NB4 (cell line): Measurements from ENCODE around the gene ERCC8.

Experiments used
- POLR2A ChIP-seq: IDR thresholded peaks from 2 replicates; pipeline ENCODE4 v1.6.1; 2011; ENCODE audit warnings: mild to moderate bottlenecking; ENCODE audit not compliant: insufficient read length; ENCODE audit errors: extremely low read depth
- TF ChIP-seq, protein P1 (sequence below): IDR thresholded peaks from one replicate; pipeline ENCODE4 v1.5.1; 2012; ENCODE audit warnings: low read depth, low read length

DNA sequence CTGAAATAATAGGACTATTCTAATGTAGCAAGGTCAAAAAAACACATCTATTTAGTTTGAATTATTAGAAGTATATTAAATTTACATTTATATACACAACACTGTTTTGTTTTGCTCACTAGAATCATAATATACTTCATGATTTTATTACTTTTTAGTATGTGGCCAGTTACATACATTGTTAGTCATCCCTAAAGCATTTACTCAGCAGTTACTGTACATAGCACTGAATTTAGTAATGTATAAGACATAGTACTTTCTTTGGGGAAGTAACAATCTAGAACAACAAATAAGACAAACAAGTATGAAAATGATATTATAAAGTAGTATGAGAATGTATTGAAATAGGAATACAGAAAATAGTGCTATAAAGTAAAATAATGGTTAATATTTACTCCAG lies 28.2 kb downstream of the ERCC8 start:
- TF ChIP-seq POLR2A, result no peak
- TF ChIP-seq, protein P1, sequence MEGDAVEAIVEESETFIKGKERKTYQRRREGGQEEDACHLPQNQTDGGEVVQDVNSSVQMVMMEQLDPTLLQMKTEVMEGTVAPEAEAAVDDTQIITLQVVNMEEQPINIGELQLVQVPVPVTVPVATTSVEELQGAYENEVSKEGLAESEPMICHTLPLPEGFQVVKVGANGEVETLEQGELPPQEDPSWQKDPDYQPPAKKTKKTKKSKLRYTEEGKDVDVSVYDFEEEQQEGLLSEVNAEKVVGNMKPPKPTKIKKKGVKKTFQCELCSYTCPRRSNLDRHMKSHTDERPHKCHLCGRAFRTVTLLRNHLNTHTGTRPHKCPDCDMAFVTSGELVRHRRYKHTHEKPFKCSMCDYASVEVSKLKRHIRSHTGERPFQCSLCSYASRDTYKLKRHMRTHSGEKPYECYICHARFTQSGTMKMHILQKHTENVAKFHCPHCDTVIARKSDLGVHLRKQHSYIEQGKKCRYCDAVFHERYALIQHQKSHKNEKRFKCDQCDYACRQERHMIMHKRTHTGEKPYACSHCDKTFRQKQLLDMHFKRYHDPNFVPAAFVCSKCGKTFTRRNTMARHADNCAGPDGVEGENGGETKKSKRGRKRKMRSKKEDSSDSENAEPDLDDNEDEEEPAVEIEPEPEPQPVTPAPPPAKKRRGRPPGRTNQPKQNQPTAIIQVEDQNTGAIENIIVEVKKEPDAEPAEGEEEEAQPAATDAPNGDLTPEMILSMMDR, result no peak
